Astrocyte of the cerebellum (primary cell): Measurements from ENCODE around the gene PLCL1.

Source experiments
- DNase-seq: peaks from one replicate; pipeline ENCODE4 v3.0.0-alpha.2; 2011; ENCODE audit warnings: low read depth
- H3K4me3 ChIP-seq: 2 replicates; pipeline ENCODE4 v1.5.1; 2011; ENCODE audit warnings: mild to moderate bottlenecking, low read depth, low read length, moderate library complexity
- CTCF ChIP-seq: IDR thresholded peaks from 2 replicates; pipeline ENCODE4 v1.5.1; 2012; ENCODE audit warnings: low read length, low read depth, moderate library complexity, mild to moderate bottlenecking; ENCODE audit errors: missing control alignments
- in situ Hi-C: cut with HindIII; loops from 2 replicates; pipeline ENCODE4 v1.10.0; 2017; ENCODE audit warnings: low sequenced_read_pairs

PLCL1 gene

GRCh38 chr2:198115201-198115600 lies 310.8 kb downstream of the PLCL1 start:
- in situ Hi-C loops = no loop called here
- H3K4me3 ChIP-seq = no peak overlapping the region
- no peak for TF ChIP-seq CTCF
- DNase-seq = no peak

- no peak overlapping the region for H3K4me3 ChIP-seq
- in situ Hi-C loops = no loop called here
- no peak for DNase-seq
- TF ChIP-seq CTCF = no peak
These were observed 312.4 kb downstream of the PLCL1 start for GRCh38 chr2:198116756-198117155.

GRCh38 chr2:198117406-198118041 lies 313.1 kb downstream of the PLCL1 start:
- H3K4me3 ChIP-seq = no peak overlapping the region
- no peak for TF ChIP-seq CTCF
- in situ Hi-C loops = no loop called here
- no peak for DNase-seq

GRCh38 chr2:198127627-198128026 lies 323.2 kb downstream of the PLCL1 start:
- peak; percentile 69 for TF ChIP-seq CTCF
- in situ Hi-C loops = no loop called here
- no peak overlapping the region for H3K4me3 ChIP-seq
- DNase-seq = peak; percentile 70

- no peak for DNase-seq
- no peak overlapping the region for H3K4me3 ChIP-seq
- in situ Hi-C loops = no loop called here
- TF ChIP-seq CTCF = no peak
These were observed 325.2 kb downstream of the PLCL1 start for GRCh38 chr2:198129609-198130008.

- TF ChIP-seq CTCF = no peak
- no peak for DNase-seq
- in situ Hi-C loops = no loop called here
- H3K4me3 ChIP-seq = no peak overlapping the region
These were observed 330.0 kb downstream of the PLCL1 start for GRCh38 chr2:198134293-198134955.
